GM10248 (cell line): Measurements from ENCODE around the gene VWA5B1.

Experiments
- CTCF ChIA-PET: fragments of 300-600 bp; sonication (Branson Sonifier 250); formaldehyde crosslinking; extraction: SDS; loops from one replicate; lab custom pipeline; 2021; ENCODE audit warnings: antibody characterized with exemption; lab: Yijun Ruan, JAX
- POLR2A ChIA-PET: fragments of 350-650 bp; sonication (Branson Sonifier 250); formaldehyde crosslinking; extraction: SDS; loops from one replicate; lab custom pipeline; 2020; ENCODE audit warnings: antibody characterized with exemption; lab: Yijun Ruan, JAX
- DNase-seq: peaks from one replicate; pipeline ENCODE4 v3.0.0; 2012; ENCODE audit errors: extremely low spot score
- TF ChIP-seq, protein P1 (sequence below): IDR thresholded peaks from 2 replicates; pipeline ENCODE4 v1.5.1; 2012; ENCODE audit warnings: mild to moderate bottlenecking, low read depth; ENCODE audit errors: extremely low read depth, missing control alignments, control extremely low read depth

VWA5B1 gene

DNA sequence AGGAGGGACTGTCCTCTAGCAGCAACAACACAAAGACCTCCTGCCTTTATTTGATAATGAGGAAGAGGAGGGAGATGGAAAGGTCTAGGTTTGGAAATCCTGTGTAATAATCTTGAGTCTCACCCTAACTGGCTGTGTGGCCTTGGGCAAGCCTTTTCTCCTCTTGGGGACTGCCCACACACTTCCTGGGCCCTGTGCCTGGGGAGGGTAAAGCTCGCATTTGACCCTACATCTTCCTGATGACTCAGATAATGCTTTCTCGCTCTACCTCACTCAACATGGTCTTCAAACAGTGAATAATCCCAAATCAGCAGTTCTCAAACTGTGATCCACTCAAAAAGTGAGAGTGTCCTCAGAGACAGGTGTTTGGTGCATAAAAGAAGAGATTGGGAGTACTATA is 81.2 kb downstream of the VWA5B1 start:
- POLR2A ChIA-PET, result no interaction called here
- TF ChIP-seq, protein P1, sequence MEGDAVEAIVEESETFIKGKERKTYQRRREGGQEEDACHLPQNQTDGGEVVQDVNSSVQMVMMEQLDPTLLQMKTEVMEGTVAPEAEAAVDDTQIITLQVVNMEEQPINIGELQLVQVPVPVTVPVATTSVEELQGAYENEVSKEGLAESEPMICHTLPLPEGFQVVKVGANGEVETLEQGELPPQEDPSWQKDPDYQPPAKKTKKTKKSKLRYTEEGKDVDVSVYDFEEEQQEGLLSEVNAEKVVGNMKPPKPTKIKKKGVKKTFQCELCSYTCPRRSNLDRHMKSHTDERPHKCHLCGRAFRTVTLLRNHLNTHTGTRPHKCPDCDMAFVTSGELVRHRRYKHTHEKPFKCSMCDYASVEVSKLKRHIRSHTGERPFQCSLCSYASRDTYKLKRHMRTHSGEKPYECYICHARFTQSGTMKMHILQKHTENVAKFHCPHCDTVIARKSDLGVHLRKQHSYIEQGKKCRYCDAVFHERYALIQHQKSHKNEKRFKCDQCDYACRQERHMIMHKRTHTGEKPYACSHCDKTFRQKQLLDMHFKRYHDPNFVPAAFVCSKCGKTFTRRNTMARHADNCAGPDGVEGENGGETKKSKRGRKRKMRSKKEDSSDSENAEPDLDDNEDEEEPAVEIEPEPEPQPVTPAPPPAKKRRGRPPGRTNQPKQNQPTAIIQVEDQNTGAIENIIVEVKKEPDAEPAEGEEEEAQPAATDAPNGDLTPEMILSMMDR, result no peak
- CTCF ChIA-PET, result interaction anchor here (0.6 to 1.0 kb wide), 2 partner anchors 10 to 11 kb away, joined by 3 read pairs; no protein-coding TSS in a partner anchor
- DNase-seq, result no peak

DNA sequence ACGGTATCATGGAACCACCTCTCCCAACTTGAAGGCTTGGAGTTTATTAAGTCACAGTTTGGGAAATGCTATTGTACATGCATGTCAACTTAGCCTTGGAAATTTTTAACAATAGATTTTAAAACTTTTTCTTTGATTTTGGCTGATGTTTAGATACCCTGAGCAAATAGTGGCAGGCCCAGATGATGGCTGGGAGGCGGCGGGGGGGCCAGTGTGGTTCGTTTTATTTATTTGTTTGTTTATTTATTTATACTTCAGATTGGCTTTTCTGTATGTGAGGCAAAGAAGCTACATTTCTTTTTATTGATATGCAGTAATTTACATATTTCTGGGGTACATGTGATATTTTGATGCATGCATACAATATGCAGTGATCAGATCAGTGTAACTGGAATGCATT is 82.0 kb downstream of the VWA5B1 start:
- TF ChIP-seq, protein P1, result no peak
- no peak for DNase-seq
- ChIA-PET CTCF (interaction anchor here (9.8 kb wide), 1 partner anchor 9 kb away, joined by 57 read pairs; no protein-coding TSS in a partner anchor), POLR2A (no interaction called here)

DNA sequence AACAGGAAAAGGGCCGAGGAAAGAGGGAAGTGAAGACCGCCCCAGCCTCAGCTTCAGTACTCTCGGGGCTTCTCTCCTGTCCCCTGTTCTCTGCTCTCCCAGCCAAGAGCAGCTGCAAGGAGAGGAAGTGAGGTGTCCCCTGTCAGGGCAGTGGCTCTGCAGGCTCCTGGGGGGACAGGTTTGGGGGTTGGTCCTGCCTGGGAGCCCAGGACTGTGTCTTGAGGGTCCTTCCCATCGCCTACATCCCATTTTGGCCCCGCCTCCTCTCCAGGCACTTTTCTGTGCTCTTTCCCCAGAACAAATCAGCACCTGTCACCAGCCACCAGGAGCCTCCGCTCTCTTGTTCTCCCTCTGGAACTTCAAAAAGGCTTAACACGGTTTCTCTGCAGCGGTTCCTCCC is 82.6 kb downstream of the VWA5B1 start:
- CTCF ChIA-PET, result interaction anchor here (9.8 kb wide), 1 partner anchor 10 kb away, joined by 57 read pairs; no protein-coding TSS in a partner anchor
- no peak for DNase-seq
- POLR2A ChIA-PET, result no interaction called here
- TF ChIP-seq, protein P1, result no peak

DNA sequence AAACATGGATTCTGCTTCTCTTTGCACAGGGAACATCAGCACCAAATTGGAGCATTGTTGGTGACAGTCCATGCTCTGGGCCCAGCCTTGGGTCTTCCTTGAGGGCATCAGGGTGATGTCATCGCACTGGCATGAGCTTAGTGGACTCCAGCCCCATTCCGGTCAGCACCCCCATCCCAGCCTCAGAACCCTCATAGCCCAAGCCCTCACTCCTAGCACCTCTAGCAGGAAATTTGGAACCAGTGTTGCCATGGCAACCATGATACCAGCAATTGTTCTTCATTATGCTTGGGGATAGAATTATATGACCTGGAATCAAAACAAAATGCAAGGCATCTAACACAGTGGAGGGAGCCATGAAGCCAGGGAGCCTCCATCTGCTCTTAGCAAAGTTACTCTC is 83.1 kb downstream of the VWA5B1 start:
- POLR2A ChIA-PET, result no interaction called here
- CTCF ChIA-PET, result interaction anchor here (1.9 to 9.8 kb wide), 3 partner anchors 10 to 120 kb away, joined by 6 to 57 read pairs (median 20); no protein-coding TSS in a partner anchor
- no peak for DNase-seq
- TF ChIP-seq, protein P1, result no peak

DNA sequence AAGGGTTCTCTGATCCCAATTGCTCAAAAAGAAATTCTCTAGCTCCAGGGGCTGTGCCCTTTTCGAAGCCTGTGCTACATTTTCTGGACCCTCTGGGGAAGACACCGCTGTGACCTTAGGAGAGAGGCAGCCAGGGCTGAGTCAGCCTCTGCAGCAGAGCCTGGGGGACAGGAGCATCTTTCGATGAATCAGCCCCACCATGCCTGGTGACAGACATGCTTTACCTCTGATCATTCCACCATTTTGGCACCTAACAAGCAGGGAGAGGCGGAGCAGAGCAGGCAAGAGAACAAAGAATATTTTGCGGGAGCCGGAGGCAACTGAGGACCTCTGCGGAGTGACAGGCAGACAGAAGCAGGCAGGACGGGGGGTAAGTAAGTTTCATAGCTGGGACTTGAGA is 84.9 kb downstream of the VWA5B1 start:
- ChIA-PET CTCF (interaction anchor here (1.9 to 9.8 kb wide), 3 partner anchors 12 to 118 kb away, joined by 6 to 57 read pairs (median 20); no protein-coding TSS in a partner anchor), POLR2A (no interaction called here)
- DNase-seq, result no peak
- TF ChIP-seq, protein P1, result no peak

DNA sequence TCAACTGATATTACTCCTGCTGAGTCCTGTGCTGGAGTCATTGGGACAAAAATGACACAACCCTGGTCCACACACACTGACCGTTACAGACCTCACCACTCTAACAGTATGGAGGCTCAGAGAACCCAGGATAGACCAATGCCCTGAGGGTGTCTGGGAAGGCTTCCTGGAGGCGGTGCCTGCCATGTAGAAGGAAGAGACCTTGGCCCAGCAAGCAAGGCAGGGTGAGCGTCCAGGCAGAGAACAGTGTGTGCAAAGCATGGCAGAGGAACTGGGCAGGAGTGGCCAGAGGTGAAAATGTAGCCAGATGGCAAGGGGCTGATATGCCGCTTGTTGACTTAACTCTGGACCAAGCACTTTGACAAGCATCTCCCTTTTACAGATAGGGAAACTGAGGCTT is 85.5 kb downstream of the VWA5B1 start:
- ChIA-PET POLR2A (no interaction called here), CTCF (interaction anchor here (1.4 to 9.8 kb wide), 6 partner anchors 13 to 159 kb away, joined by 3 to 57 read pairs (median 12); no protein-coding TSS in a partner anchor)
- TF ChIP-seq, protein P1, result no peak
- no peak for DNase-seq
